HepG2 (cell line): ENCODE data around the gene TMEM19. TPM values are rescaled to one million over a fixed set of nuclear protein-coding genes. Genes with fewer than 3 reads are reported as not detected.
A peak's percentile ranks its signal among the peaks of the same experiment; 100 is the strongest.

Experiments used
- CREB1 ChIP-seq, 2 experiments: fragments of 450-650 bp in 1 of 2; IDR thresholded peaks; 2 replicates each; pipeline ENCODE4 v1.6.1; 2016 to 2017; ENCODE audit warnings: control low read depth in 1 of 2, mild to moderate bottlenecking in 1 of 2, missing compliant biosample characterization in 1 of 2, missing genetic modification characterization in 1 of 2
- FOSL1 ChIP-seq: sonication (generic); formaldehyde crosslinking; IDR thresholded peaks from 2 replicates; pipeline ENCODE4 v1.9.0; 2021; ENCODE audit warnings: missing genetic modification reagents, borderline replicate concordance
- FOXK1 ChIP-seq: sonication (generic); formaldehyde crosslinking; IDR thresholded peaks from 2 replicates; pipeline ENCODE4 v1.4.0; 2020; ENCODE audit warnings: low read depth, missing genetic modification reagents, borderline replicate concordance
- GATA4 ChIP-seq: sonication (generic); IDR thresholded peaks from 2 replicates; pipeline ENCODE4 v1.6.1; 2016; ENCODE audit warnings: antibody characterized with exemption, low read depth, borderline replicate concordance
- KDM5A ChIP-seq: fragments of 200-600 bp; sonication (generic); IDR thresholded peaks from 2 replicates; pipeline ENCODE4 v1.7.0; 2018; ENCODE audit warnings: antibody characterized with exemption, mild to moderate bottlenecking, low read length, borderline replicate concordance
- RAD21 ChIP-seq: fragments of 450-650 bp; formaldehyde crosslinking; IDR thresholded peaks from 2 replicates; pipeline ENCODE4 v1.5.0; 2020; ENCODE audit warnings: mild to moderate bottlenecking
- RFX3 ChIP-seq: IDR thresholded peaks from 2 replicates; pipeline ENCODE4 v1.6.1; 2016; ENCODE audit warnings: missing biosample characterization, missing genetic modification reagents
- SIX4 ChIP-seq: sonication (generic); formaldehyde crosslinking; IDR thresholded peaks from 2 replicates; pipeline ENCODE4 v1.4.0; 2020; ENCODE audit warnings: missing genetic modification reagents
- ZBTB1 ChIP-seq: sonication (generic); formaldehyde crosslinking; IDR thresholded peaks from 2 replicates; pipeline ENCODE4 v1.4.0; 2020; ENCODE audit warnings: missing genetic modification reagents, borderline replicate concordance
- ZBTB39 ChIP-seq: sonication (generic); formaldehyde crosslinking; IDR thresholded peaks from 2 replicates; pipeline ENCODE4 v1.5.0; 2020; ENCODE audit warnings: missing genetic modification reagents
- ZNF224 ChIP-seq: sonication (generic); formaldehyde crosslinking; IDR thresholded peaks from 2 replicates; pipeline ENCODE4 v1.5.0; 2020; ENCODE audit warnings: mild to moderate bottlenecking, missing genetic modification reagents
- ZNF3 ChIP-seq: IDR thresholded peaks from 2 replicates; pipeline ENCODE4 v1.7.0; 2017; ENCODE audit warnings: inconsistent platforms
- ZNF891 ChIP-seq: sonication (generic); formaldehyde crosslinking; IDR thresholded peaks from 2 replicates; pipeline ENCODE4 v1.5.0; 2020; ENCODE audit warnings: mild to moderate bottlenecking, missing genetic modification reagents
- polyA plus RNA-seq, 8 experiments: library from polyadenylated mRNA; depleted of rRNA in 3 of 8; stranded (reverse) in 7 of 8; unstranded in 1 of 8; fragments of >200 nt; fragmentation: Illumina TruSeq in 4 of 8; extraction: Trizol in 4 of 8; gene quantifications; 2 replicates each; pipeline versions ENCODE4 v1.2.1 to v1.2.3, GENCODE V29; 2011 to 2016; ENCODE audit warnings: low read depth in 4 of 8, missing spikeins in 1 of 8, mixed read lengths in 1 of 8; ENCODE audit not compliant: insufficient read depth in 1 of 8
- total RNA-seq, 5 experiments: library from RNA; depleted of rRNA; stranded (reverse); fragments of >200 nt; fragmentation: Illumina TruSeq; extraction: Trizol; gene quantifications; 2 replicates each; pipeline ENCODE4 v1.2.3, GENCODE V29; 2016; ENCODE audit warnings: low read depth in 1 of 5
- TF ChIP-seq, protein P1 (sequence below): sonication (generic); formaldehyde crosslinking; IDR thresholded peaks from 2 replicates; pipeline ENCODE4 v1.4.0; 2020; ENCODE audit warnings: missing genetic modification reagents
- TF ChIP-seq, protein P2 (sequence below): IDR thresholded peaks from 2 replicates; pipeline ENCODE4 v1.6.1; 2018; ENCODE audit warnings: missing genetic modification reagents, mild to moderate bottlenecking, missing compliant biosample characterization
- TF ChIP-seq, protein P3 (sequence below): sonication (generic); formaldehyde crosslinking; IDR thresholded peaks from 2 replicates; pipeline ENCODE4 v1.8.0; 2022; ENCODE audit warnings: missing genetic modification reagents, mild to moderate bottlenecking, inconsistent platforms, borderline replicate concordance
- TF ChIP-seq, protein P4 (sequence below): sonication (generic); formaldehyde crosslinking; conservative IDR thresholded peaks from 2 replicates; pipeline ENCODE4 v1.8.1; 2023; ENCODE audit warnings: missing genetic modification reagents

The TMEM19 gene
- total and polyA plus RNA-seq, 2 of the 13 experiments (the other 11 are each of a cell fraction or from before 2014, with no cell fraction given) = 16.9 to 22.5 TPM

GRCh38 chr12:71664411-71665089, 21.3 kb upstream of the TMEM19 start (continued):
- TF ChIP-seq, protein P1, sequence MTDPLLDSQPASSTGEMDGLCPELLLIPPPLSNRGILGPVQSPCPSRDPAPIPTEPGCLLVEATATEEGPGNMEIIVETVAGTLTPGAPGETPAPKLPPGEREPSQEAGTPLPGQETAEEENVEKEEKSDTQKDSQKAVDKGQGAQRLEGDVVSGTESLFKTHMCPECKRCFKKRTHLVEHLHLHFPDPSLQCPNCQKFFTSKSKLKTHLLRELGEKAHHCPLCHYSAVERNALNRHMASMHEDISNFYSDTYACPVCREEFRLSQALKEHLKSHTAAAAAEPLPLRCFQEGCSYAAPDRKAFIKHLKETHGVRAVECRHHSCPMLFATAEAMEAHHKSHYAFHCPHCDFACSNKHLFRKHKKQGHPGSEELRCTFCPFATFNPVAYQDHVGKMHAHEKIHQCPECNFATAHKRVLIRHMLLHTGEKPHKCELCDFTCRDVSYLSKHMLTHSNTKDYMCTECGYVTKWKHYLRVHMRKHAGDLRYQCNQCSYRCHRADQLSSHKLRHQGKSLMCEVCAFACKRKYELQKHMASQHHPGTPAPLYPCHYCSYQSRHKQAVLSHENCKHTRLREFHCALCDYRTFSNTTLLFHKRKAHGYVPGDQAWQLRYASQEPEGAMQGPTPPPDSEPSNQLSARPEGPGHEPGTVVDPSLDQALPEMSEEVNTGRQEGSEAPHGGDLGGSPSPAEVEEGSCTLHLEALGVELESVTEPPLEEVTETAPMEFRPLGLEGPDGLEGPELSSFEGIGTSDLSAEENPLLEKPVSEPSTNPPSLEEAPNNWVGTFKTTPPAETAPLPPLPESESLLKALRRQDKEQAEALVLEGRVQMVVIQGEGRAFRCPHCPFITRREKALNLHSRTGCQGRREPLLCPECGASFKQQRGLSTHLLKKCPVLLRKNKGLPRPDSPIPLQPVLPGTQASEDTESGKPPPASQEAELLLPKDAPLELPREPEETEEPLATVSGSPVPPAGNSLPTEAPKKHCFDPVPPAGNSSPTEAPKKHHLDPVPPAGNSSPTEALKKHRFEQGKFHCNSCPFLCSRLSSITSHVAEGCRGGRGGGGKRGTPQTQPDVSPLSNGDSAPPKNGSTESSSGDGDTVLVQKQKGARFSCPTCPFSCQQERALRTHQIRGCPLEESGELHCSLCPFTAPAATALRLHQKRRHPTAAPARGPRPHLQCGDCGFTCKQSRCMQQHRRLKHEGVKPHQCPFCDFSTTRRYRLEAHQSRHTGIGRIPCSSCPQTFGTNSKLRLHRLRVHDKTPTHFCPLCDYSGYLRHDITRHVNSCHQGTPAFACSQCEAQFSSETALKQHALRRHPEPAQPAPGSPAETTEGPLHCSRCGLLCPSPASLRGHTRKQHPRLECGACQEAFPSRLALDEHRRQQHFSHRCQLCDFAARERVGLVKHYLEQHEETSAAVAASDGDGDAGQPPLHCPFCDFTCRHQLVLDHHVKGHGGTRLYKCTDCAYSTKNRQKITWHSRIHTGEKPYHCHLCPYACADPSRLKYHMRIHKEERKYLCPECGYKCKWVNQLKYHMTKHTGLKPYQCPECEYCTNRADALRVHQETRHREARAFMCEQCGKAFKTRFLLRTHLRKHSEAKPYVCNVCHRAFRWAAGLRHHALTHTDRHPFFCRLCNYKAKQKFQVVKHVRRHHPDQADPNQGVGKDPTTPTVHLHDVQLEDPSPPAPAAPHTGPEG (CRISPR knock-in tag) = 0 out of 2 replicates have a peak, but pooled peaks have one; percentile 26
- 0 out of 2 replicates have a peak, but pooled peaks have one; percentile 59 for TF ChIP-seq ZNF224 (CRISPR knock-in tag)
- TF ChIP-seq RAD21 = 0 out of 2 replicates have a peak, but pooled peaks have one; percentile 3
- no peak for TF ChIP-seq FOSL1 (CRISPR knock-in tag)
- TF ChIP-seq GATA4 = peak; percentile 21; the same call in 1 of the 2 replicates
- no peak for TF ChIP-seq ZBTB39 (CRISPR knock-in tag)
- no peak for TF ChIP-seq FOXK1 (CRISPR knock-in tag)
- TF ChIP-seq ZNF3 (CRISPR knock-in tag) = no peak
- TF ChIP-seq, protein P2, sequence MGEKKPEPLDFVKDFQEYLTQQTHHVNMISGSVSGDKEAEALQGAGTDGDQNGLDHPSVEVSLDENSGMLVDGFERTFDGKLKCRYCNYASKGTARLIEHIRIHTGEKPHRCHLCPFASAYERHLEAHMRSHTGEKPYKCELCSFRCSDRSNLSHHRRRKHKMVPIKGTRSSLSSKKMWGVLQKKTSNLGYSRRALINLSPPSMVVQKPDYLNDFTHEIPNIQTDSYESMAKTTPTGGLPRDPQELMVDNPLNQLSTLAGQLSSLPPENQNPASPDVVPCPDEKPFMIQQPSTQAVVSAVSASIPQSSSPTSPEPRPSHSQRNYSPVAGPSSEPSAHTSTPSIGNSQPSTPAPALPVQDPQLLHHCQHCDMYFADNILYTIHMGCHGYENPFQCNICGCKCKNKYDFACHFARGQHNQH = no peak
- no peak for TF ChIP-seq CREB1 (IDR thresholded peaks at IDR 0.05)
- TF ChIP-seq CREB1 (CRISPR knock-in tag; IDR thresholded peaks at IDR 0.05) = no peak
- peak; percentile 60; the same call in 1 of the 2 replicates for TF ChIP-seq KDM5A
- TF ChIP-seq ZBTB1 (CRISPR knock-in tag) = no peak
- TF ChIP-seq, protein P3, sequence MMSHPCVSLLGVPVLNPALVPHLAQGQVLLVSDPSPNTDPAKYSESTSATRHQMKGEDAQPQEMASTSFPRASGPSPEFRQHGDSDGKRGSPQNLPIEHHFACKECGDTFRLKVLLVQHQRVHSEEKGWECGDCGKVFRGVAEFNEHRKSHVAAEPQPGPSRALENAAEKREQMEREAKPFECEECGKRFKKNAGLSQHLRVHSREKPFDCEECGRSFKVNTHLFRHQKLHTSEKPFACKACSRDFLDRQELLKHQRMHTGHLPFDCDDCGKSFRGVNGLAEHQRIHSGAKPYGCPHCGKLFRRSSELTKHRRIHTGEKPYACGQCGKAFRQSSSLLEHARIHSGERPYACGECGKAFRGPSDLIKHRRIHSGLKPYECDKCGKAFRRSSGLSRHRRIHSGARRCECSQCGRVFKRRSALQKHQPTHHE (CRISPR knock-in tag) = 0 out of 2 replicates have a peak, but pooled peaks have one; percentile 63
- TF ChIP-seq RFX3 (CRISPR knock-in tag) = no peak
- 0 out of 2 replicates have a peak, but pooled peaks have one; percentile 42 for TF ChIP-seq ZNF891
- TF ChIP-seq, protein P4, sequence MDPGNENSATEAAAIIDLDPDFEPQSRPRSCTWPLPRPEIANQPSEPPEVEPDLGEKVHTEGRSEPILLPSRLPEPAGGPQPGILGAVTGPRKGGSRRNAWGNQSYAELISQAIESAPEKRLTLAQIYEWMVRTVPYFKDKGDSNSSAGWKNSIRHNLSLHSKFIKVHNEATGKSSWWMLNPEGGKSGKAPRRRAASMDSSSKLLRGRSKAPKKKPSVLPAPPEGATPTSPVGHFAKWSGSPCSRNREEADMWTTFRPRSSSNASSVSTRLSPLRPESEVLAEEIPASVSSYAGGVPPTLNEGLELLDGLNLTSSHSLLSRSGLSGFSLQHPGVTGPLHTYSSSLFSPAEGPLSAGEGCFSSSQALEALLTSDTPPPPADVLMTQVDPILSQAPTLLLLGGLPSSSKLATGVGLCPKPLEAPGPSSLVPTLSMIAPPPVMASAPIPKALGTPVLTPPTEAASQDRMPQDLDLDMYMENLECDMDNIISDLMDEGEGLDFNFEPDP (CRISPR knock-in tag) = 0 out of 2 replicates have a peak, but pooled peaks have one; percentile 70
- no peak for TF ChIP-seq SIX4 (CRISPR knock-in tag)
